GM21447 (cell line): Measurements from ENCODE around the gene AGAP1.
"Not testable (repeated sequence)": the region's sequence is repeated elsewhere in the genome, so short reads cannot be mapped to it uniquely, and the experiment has no call there.

Experiments
- ATAC-seq: cut with Tn5 transposase; IDR thresholded peaks from one replicate; pipeline ENCODE4 v1.9.1; 2021; ENCODE audit not compliant: unreplicated experiment

AGAP1 gene

GRCh38 chr2:235926229-235926628 lies 432.4 kb downstream of the AGAP1 start:
- no peak for ATAC-seq

- ATAC-seq: no peak
Measured at GRCh38 chr2:235928751-235929370, 435.0 kb downstream of the AGAP1 start.

- no peak for ATAC-seq
Measured at GRCh38 chr2:235930701-235931100, 436.9 kb downstream of the AGAP1 start.

- ATAC-seq: no peak
Measured at GRCh38 chr2:235931676-235932075, 437.8 kb downstream of the AGAP1 start.

- no peak for ATAC-seq
Measured at GRCh38 chr2:235934059-235934773, 440.4 kb downstream of the AGAP1 start.

- no peak for ATAC-seq
Measured at GRCh38 chr2:235934774-235935484, 441.1 kb downstream of the AGAP1 start.

GRCh38 chr2:235935773-235936172 lies 441.9 kb downstream of the AGAP1 start:
- ATAC-seq: no peak

GRCh38 chr2:235936493-235936892 lies 442.6 kb downstream of the AGAP1 start:
- no peak for ATAC-seq

- ATAC-seq: no peak
Measured at GRCh38 chr2:235937087-235937486, 443.2 kb downstream of the AGAP1 start.

- no peak for ATAC-seq
Measured at GRCh38 chr2:235937526-235937925, 443.7 kb downstream of the AGAP1 start.

GRCh38 chr2:235937936-235938335 lies 444.1 kb downstream of the AGAP1 start:
- ATAC-seq: no peak

- ATAC-seq: no peak
Measured at GRCh38 chr2:235938611-235939010, 444.8 kb downstream of the AGAP1 start.

- ATAC-seq: no peak
Measured at GRCh38 chr2:235939471-235939870, 445.6 kb downstream of the AGAP1 start.

- ATAC-seq: no peak
Measured at GRCh38 chr2:235940330-235940729, 446.5 kb downstream of the AGAP1 start.

GRCh38 chr2:235944591-235944990 lies 450.7 kb downstream of the AGAP1 start:
- no peak for ATAC-seq

- ATAC-seq: no peak
Measured at GRCh38 chr2:235945608-235946140, 451.8 kb downstream of the AGAP1 start.

GRCh38 chr2:235946590-235946989 lies 452.7 kb downstream of the AGAP1 start:
- ATAC-seq: no peak

GRCh38 chr2:235947055-235947454 lies 453.2 kb downstream of the AGAP1 start:
- not testable (repeated sequence) for ATAC-seq

GRCh38 chr2:235949567-235950472 lies 456.0 kb downstream of the AGAP1 start:
- ATAC-seq: no peak

- ATAC-seq: no peak
Measured at GRCh38 chr2:235950473-235950809, 456.6 kb downstream of the AGAP1 start.

GRCh38 chr2:235951493-235951892 lies 457.6 kb downstream of the AGAP1 start:
- no peak for ATAC-seq
